Nephron progenitor cell (in vitro differentiated cells): Measurements from ENCODE around the gene TRAF3.

Experiments
- DNase-seq: peaks from one replicate; pipeline ENCODE4 v3.0.0; 2021
- H3K27ac Mint-ChIP-seq: 2 replicates; pipeline ENCODE4 v1.8.0; 2021; ENCODE audit warnings: mild to moderate bottlenecking, moderate library complexity, mixed read lengths
- H3K27me3 Mint-ChIP-seq: 2 replicates; pipeline ENCODE4 v1.8.0; 2021; ENCODE audit warnings: mild to moderate bottlenecking, low read depth, mixed read lengths; ENCODE audit not compliant: poor library complexity
- H3K36me3 Mint-ChIP-seq: 2 replicates; pipeline ENCODE4 v1.8.0; 2021; ENCODE audit warnings: low read depth, mixed read lengths
- H3K4me1 Mint-ChIP-seq: 2 replicates; pipeline ENCODE4 v1.8.0; 2021; ENCODE audit warnings: mixed read lengths
- H3K4me3 Mint-ChIP-seq: 2 replicates; pipeline ENCODE4 v1.8.0; 2021; ENCODE audit warnings: mild to moderate bottlenecking, moderate library complexity, mixed read lengths
- H3K9me3 Mint-ChIP-seq: 2 replicates; pipeline ENCODE4 v1.8.0; 2021; ENCODE audit warnings: mild to moderate bottlenecking, moderate library complexity, mixed read lengths
- CTCF ChIP-seq: fragments of 200-600 bp; sonication (generic); IDR thresholded peaks from 2 replicates; pipeline ENCODE4 v1.5.0; 2021; ENCODE audit warnings: antibody characterized with exemption

Gene TRAF3

GRCh38 chr14:102786768-102787167, 9.5 kb downstream of the TRAF3 start:
- DNase-seq: no peak
- Mint-ChIP-seq H3K9me3 (peaks cover 14% of the 10 kb centered on the region), H3K27ac (no peak overlapping the region), H3K36me3 (peaks cover 15% of the 10 kb centered on the region), H3K4me3 (no peak overlapping the region), H3K4me1 (peaks cover 15% of the 10 kb centered on the region), H3K27me3 (no peaks in the 10 kb centered on the region)
- no peak for TF ChIP-seq CTCF

- H3K36me3 Mint-ChIP-seq: peaks cover 35% of the 10 kb centered on the region
- H3K4me3 Mint-ChIP-seq: no peak overlapping the region
- H3K27ac Mint-ChIP-seq: no peak overlapping the region
- no peak for TF ChIP-seq CTCF
- peaks cover 31% of the 10 kb centered on the region for H3K9me3 Mint-ChIP-seq
- DNase-seq: no peak
- no peaks in the 10 kb centered on the region for H3K27me3 Mint-ChIP-seq
- H3K4me1 Mint-ChIP-seq: peaks cover 9% of the 10 kb centered on the region
Measured at GRCh38 chr14:102789349-102789748, 12.1 kb downstream of the TRAF3 start.

- Mint-ChIP-seq H3K4me1 (peaks cover 17% of the 10 kb centered on the region), H3K27me3 (no peaks in the 10 kb centered on the region), H3K4me3 (no peak overlapping the region), H3K36me3 (peaks cover 40% of the 10 kb centered on the region), H3K9me3 (peaks cover 31% of the 10 kb centered on the region), H3K27ac (no peak overlapping the region)
- TF ChIP-seq CTCF: no peak
- DNase-seq: no peak
Measured at GRCh38 chr14:102793531-102794328, 16.5 kb downstream of the TRAF3 start.

- Mint-ChIP-seq H3K27me3 (no peaks in the 10 kb centered on the region), H3K4me3 (no peak overlapping the region), H3K9me3 (peaks cover 29% of the 10 kb centered on the region), H3K27ac (peak overlapping the region; percentile 91), H3K36me3 (peaks cover 37% of the 10 kb centered on the region), H3K4me1 (peaks cover 27% of the 10 kb centered on the region)
- TF ChIP-seq CTCF: no peak
- no peak for DNase-seq
Measured at GRCh38 chr14:102795060-102795925, 18.0 kb downstream of the TRAF3 start.

GRCh38 chr14:102796661-102797190, 19.5 kb downstream of the TRAF3 start:
- H3K36me3 Mint-ChIP-seq: peaks cover 25% of the 10 kb centered on the region
- no peak for TF ChIP-seq CTCF
- H3K4me3 Mint-ChIP-seq: no peak overlapping the region
- H3K27me3 Mint-ChIP-seq: no peaks in the 10 kb centered on the region
- no peak for DNase-seq
- H3K27ac Mint-ChIP-seq: no peak overlapping the region
- peaks cover 17% of the 10 kb centered on the region for H3K9me3 Mint-ChIP-seq
- H3K4me1 Mint-ChIP-seq: peaks cover 27% of the 10 kb centered on the region
